Medulla oblongata (tissue), 1 donor: Measurements from ENCODE around the gene EIF4B.

Experiments
- DNase-seq: peaks from one replicate; pipeline ENCODE4 v3.0.0-alpha.2; 2015; ENCODE audit errors: extremely low spot score

The EIF4B gene

GRCh38 chr12:53068811-53069585 lies 62.7 kb downstream of the EIF4B start:
- DNase-seq, result no peak

DNA sequence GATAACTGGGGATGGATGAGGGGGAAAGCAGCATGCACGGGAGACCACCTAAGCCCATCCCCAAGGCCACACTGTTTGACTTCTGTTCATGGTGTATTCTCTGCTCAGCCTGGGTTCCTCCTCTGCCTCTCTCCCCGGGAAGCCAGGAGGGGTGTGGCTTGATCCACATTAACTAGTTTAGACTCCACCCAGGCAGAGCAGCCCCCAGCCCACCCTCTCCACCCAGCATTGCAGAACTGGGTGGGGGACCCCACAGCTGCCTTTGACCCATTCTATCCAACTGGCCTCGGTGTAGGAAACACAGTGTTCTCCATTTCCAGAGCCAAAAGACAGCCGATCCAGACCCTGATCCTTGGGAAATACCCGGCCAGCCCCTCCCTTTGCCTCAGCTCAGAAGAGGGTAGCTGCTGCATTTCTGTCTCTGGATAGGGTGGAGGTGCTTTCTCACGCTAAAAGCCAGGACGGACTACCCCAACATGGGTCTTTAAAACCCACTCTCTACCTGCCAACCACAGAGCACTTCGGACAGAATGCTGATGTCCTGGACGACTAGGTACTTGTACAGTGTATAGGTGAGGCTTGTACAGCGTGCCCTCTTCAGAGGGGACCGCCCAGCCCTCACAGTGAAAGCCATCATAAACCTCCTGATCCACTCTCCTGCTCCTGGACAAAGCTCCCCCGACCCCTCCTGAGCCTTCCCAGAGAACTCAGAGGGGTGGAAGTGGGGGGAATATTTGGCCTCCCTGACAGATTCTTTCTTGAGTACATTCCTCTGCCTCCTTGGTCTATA lies 63.6 kb downstream of the EIF4B start:
- no peak for DNase-seq

- DNase-seq, result no peak
Observed at GRCh38 chr12:53070877-53071492, 64.7 kb downstream of the EIF4B start.

- no peak for DNase-seq
Observed at GRCh38 chr12:53071591-53072551, 65.6 kb downstream of the EIF4B start.

- DNase-seq, result no peak
Observed at GRCh38 chr12:53073881-53074280, 67.6 kb downstream of the EIF4B start.

- no peak for DNase-seq
Observed at GRCh38 chr12:53074283-53074998, 68.2 kb downstream of the EIF4B start.

DNA sequence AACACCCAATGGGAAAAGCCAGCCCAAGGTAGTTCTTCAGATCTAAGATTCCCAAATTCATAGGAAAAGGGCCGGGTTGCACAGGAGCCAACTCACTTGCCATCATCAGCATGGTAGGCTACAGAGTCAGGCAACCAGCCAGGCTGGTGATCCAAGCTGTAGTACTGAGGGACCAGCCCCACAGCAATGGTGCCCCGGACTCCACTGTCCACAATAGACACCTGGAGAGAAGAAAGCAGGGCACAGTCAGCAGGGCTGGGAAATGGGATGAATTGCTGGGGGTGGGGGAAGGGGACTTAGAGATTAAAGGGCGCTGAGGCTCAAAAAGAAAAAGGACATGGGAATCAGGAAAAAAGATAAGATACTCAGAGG lies 68.7 kb downstream of the EIF4B start:
- DNase-seq, result no peak

GRCh38 chr12:53076461-53076860 lies 70.2 kb downstream of the EIF4B start:
- no peak for DNase-seq

DNA sequence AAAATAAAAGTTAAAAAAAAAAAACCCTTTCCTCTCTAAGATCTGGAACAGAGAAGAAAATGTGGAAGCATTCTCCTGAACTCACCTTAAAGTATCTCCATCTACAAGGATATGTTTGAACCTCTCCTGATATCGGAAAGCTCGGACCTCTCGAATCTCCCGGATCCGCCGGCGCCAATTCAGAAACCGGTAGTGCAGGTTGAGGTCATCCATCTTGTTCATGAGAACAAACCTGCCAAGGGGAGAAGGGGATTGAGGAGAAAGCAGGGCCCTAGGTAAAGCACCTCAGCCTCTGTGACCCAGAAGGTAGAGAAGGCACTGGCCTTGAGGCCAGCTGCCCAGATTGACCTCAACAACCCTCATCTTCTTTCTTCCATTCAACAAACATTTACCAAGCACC lies 70.8 kb downstream of the EIF4B start:
- no peak for DNase-seq

- DNase-seq, result peak; percentile 33
Observed at GRCh38 chr12:53078425-53079225, 72.4 kb downstream of the EIF4B start.

- DNase-seq, result peak; percentile 98
Observed at GRCh38 chr12:53079226-53080117, 73.2 kb downstream of the EIF4B start, which contains the start of gene SPRYD3. SPRYD3 (minus strand) TSS chr12:53079390; CDS start chr12:53079333, 57 bp downstream.

- no peak for DNase-seq
Observed at GRCh38 chr12:53082637-53083175, 76.5 kb downstream of the EIF4B start.

GRCh38 chr12:53086361-53086760 lies 80.1 kb downstream of the EIF4B start:
- no peak for DNase-seq

- no peak for DNase-seq
Observed at GRCh38 chr12:53090105-53090504, 83.8 kb downstream of the EIF4B start.

DNA sequence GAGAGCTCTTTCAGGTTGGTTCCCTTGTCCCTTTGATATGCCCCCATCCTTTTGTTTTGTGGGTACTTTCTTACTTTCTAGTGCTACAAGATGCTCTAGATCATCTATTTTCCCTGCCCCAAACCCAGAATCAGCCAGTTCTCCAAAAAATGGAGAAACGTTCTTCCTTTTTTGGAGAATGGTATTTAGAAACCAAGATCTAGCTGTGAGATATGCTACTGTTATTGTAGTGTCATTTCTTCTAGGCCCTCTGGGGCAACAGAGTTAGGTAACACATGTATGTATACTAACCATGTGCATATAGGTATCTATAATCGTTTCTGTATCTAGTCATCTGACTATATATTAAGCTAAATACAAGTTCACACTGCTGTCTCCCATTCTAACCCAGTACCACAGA lies 84.3 kb downstream of the EIF4B start:
- DNase-seq, result no peak

DNA sequence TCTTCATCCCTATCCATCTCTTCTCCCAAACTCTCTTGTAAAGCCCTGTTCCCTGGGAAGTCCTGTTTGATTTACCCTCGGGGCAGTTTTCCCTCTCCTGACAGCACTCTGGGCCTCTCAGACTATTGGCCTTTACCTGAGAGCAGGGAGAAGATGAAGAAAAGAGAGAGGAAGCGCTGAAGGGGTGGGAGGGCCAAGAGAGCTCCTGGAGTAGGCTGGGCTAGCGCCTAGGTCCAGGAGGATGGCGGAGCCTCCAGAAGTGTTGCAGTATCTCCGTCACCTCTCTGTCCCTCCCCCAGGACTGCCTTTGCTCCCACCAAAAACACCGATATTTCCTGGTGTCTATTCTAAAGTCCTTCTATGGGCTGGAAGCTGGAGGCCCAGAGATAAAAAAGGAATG lies 85.5 kb downstream of the EIF4B start:
- DNase-seq, result no peak
